Activated CD4-positive, alpha-beta T cell treated with anti-CD3 and anti-CD28 coated beads, Interleukin-2, Interleukin-4, amounts not matched to agents 100 ng/mL and 50 ng/mL, durations not matched to agents 16 hours and 8 hours (primary cell): Measurements from ENCODE around the gene SSH3.

Experiments
- DNase-seq: peaks from one replicate; pipeline ENCODE4 v3.0.0-alpha.2; 2020; ENCODE audit warnings: low spot score

Gene SSH3

DNA sequence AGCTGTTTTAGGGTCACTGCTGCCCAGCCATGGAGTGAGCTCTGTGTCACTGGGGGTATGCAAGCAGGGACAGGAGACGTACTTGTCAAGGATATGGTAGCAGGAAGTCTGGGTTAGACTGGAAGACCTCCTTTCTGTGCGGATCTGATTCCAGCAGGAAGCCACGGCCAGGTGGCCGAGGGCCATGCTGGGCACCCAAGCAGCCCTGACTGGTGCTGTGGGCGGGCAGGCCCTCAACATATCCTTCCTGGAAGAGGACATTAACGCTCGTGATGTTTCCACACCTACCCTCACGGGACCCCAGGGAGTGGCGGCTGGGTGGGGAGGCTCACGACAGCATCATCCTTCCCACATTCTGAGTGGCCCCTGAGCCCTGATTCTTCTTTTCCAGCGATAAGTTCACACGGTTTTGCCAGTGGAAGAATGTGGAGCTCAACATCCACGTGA, 23.0 kb upstream of the SSH3 start:
- DNase-seq: no peak

DNA sequence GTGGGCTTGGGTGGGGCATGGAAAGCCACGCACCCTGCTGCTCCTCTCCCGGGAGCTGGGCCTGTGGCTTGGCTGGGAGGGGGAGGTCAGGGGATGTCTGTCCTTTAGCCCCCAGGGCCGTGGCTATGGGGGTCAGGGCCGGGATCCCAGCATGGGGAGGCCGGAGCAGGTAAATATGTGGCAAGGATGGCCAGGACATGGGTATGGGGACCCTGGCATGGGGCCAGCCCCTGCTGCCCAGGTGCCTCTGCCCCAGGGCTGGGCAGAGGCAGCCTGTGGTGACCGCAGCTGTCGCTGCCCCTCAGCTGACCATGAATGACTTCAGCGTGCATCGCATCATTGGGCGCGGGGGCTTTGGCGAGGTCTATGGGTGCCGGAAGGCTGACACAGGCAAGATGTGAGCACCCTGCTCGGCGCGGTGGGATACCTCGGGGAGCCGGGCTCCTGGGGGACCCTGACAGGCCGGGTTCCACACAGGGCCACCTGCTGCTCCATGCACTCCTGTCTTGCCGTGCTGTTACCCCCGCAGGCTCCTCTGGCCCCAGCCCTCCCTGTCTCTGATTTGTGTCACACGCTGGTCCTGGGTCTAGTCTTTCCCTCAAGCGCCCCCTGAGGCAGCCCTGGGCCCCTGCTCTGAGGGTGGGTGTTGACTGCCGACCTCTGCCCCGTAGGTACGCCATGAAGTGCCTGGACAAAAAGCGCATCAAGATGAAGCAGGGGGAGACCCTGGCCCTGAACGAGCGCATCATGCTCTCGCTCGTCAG, 22.4 kb upstream of the SSH3 start:
- no peak for DNase-seq

DNA sequence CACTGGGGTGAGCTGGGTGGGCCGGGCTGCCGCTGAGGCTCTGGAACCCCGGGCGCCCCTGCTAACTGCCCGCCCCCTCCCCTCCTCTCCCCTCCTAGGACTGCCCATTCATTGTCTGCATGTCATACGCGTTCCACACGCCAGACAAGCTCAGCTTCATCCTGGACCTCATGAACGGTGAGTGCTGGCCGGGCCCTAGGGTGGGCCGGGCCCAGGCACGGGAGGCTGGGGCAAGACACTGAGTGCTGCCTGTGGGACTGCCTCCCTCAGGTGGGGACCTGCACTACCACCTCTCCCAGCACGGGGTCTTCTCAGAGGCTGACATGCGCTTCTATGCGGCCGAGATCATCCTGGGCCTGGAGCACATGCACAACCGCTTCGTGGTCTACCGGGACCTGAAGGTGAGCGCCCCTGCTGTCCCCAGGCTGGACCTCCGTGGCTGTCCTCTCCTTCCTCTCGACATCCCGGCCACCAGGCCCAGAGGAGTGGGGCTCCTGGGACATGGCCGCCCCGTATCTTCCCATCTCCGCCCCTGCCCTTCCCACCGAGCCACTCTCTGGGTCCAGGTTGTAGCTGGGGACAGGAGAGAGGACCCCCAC, 21.7 kb upstream of the SSH3 start:
- no peak for DNase-seq

DNA sequence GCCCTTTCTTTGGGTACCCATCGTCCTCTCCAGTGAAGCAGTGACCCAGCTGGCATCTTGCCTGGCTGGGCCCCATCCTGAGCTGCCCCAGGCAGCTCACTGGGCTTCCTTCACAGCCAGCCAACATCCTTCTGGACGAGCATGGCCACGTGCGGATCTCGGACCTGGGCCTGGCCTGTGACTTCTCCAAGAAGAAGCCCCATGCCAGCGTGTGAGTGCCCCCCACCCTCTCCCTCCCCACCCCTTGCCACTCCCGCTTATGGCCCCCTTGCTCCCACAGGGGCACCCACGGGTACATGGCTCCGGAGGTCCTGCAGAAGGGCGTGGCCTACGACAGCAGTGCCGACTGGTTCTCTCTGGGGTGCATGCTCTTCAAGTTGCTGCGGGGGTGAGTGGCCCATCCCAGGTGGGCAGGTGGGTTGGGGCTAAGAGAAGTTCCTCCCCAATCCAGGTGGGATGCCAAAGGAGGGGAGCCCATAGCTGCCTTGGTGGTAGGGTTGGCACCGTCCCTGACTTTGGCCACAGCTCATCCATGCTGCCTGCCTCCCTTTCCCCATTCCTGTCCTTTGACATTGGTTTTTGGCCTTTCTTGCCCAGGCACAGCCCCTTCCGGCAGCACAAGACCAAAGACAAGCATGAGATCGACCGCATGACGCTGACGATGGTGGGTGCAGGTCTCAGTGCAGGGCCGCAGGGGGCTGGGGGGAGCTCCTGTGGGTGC, 21.0 kb upstream of the SSH3 start:
- DNase-seq: no peak

DNA sequence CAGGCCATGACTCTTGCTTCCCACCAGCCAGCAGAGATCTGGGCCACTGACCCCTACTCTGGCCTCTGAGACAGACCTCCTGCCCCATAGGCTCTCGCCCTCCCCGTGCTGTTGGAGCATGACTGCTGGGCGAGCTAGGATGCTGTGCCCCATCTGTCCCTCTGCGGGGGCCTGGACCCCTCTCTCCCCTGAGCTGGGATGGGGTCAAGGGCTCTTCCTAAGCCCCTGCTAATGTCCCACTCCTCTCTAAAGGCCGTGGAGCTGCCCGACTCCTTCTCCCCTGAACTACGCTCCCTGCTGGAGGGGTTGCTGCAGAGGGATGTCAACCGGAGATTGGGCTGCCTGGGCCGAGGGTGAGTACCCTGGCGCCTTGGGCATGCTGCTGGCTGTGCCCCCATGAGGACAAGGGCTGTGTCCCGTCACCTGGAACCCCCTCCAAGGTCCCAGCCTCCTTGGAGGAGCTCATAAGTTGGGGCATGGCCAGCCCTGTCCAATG, 20.4 kb upstream of the SSH3 start:
- no peak for DNase-seq

DNA sequence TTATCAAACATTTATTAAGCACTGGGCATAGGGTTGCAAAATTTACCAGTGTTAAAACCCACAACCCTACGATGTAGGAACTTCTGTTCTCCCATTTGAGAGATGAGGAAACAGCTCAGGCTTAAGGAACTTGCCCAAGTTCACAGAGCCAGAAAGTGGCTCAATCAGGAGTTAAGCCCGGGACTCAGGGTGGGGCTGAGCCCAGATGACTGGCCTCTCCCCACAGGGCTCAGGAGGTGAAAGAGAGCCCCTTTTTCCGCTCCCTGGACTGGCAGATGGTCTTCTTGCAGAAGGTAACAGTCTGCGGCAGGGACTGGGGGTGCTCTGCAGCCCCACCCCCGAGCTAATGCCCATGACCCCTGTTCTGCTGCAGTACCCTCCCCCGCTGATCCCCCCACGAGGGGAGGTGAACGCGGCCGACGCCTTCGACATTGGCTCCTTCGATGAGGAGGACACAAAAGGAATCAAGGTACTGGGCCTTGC, 19.8 kb upstream of the SSH3 start:
- DNase-seq: no peak

DNA sequence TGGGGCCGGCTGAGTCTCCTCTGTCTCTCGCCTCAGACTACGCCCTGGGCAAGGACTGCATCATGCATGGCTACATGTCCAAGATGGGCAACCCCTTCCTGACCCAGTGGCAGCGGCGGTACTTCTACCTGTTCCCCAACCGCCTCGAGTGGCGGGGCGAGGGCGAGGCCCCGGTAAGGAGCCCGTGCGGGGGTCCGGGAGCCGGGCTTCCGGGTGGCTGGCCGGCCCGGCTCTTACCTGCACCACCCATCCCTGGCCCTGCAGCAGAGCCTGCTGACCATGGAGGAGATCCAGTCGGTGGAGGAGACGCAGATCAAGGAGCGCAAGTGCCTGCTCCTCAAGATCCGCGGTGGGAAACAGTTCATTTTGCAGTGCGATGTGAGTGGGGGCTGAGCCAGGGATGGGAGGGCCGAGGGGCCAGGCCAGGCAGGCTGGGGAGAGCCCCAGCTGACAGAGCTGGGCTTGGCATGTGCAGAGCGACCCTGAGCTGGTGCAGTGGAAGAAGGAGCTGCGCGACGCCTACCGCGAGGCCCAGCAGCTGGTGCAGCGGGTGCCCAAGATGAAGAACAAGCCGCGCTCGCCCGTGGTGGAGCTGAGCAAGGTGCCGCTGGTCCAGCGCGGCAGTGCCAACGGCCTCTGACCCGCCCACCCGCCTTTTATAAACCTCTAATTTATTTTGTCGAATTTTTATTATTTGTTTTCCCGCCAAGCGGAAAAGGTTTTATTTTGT, 18.4 kb upstream of the SSH3 start:
- DNase-seq: no peak

DNA sequence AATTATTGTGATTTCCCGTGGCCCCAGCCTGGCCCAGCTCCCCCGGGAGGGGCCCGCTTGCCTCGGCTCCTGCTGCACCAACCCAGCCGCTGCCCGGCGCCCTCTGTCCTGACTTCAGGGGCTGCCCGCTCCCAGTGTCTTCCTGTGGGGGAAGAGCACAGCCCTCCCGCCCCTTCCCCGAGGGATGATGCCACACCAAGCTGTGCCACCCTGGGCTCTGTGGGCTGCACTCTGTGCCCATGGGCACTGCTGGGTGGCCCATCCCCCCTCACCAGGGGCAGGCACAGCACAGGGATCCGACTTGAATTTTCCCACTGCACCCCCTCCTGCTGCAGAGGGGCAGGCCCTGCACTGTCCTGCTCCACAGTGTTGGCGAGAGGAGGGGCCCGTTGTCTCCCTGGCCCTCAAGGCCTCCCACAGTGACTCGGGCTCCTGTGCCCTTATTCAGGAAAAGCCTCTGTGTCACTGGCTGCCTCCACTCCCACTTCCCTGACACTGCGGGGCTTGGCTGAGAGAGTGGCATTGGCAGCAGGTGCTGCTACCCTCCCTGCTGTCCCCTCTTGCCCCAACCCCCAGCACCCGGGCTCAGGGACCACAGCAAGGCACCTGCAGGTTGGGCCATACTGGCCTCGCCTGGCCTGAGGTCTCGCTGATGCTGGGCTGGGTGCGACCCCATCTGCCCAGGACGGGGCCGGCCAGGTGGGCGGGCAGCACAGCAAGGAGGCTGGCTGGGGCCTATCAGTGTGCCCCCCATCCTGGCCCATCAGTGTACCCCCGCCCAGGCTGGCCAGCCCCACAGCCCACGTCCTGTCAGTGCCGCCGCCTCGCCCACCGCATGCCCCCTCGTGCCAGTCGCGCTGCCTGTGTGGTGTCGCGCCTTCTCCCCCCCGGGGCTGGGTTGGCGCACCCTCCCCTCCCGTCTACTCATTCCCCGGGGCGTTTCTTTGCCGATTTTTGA, 17.5 kb upstream of the SSH3 start:
- DNase-seq: no peak

DNA sequence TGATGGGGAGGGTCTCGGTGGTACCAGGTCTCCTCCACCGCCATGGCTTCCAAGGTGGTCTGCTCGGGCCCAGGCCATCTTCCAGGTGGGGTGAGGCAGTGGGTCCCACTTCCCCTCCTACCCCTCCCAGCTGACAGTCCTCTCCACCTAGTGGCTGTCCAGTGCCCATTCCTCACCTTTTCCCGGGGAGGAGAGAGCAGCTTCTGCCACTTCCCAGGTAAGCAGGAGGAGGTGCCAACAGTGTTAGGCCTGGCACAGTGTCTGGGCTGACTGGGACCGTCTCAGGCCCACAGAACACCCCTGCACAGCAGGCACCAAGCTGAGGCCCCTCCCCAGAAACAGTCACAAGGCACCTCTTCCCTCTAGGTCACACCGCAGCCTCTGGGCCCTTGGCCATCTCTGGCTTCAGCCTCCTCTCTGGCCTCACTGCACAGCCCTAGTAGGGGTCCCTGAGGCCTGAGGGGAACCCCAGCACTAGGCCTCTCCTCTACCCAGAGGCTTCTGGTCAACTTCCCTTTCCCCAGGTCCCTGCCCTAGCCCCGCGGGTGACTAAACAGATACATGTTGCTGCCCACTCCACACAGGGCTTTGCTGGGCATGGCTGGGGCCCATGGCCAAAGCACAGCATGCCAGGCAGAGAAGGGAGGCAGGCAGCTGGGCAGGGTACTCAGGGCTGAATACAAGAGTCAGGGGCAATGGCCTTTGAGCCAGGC, 16.6 kb upstream of the SSH3 start:
- no peak for DNase-seq

DNA sequence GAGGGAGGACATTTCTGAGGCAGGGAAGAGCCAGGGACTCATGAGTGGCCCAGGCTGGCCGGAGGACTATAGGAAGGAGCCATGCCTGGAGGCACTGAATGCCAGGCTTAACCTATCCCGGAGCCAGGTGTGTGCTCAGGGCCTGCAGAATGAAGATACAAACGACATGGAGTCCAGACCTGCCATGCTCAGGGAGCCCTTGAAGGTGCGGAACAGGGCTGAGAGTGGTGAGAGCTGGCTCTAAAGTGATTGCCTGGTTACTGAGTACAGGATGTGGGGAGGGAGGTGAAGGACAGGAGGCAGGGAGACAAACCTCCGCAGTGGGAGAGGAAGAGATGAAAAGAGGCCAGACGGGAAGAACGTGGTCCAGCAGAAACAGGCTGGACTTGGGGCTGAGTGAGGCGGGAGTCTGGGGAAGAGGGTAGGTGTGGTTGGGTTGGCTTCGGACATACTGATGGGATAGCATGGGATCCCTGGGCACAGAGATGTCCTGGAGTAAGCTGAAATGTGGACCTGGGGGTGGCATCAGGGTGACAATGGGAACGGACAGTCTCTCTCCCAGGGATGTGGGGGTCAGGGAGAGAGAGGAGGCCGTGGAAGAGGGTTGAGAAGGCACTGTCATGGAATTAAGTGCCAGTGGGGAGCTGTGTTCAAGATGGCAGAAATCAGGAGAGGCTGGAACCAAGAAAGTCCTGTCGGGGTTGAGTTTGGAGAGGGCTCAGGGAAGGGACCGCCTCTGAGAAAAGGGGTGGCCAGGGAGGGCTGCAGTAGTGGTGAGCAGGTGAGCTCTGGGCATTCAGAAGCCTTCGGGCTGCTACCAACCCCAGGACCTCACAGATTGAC, 15.8 kb upstream of the SSH3 start:
- peak; percentile 57 for DNase-seq

DNA sequence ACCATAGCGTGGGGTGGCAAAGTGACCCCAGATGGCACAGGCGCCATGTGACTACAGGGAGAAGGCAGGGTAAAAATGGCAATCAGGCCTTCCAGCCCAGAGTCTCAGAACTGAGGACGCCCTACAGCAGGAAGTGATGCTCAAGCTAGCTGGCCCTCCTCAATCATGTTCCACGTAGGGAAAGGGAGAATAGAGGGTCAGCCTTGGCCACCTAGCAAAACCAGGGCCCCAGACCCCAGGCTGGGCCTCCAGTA, 15.2 kb upstream of the SSH3 start:
- DNase-seq: no peak

DNA sequence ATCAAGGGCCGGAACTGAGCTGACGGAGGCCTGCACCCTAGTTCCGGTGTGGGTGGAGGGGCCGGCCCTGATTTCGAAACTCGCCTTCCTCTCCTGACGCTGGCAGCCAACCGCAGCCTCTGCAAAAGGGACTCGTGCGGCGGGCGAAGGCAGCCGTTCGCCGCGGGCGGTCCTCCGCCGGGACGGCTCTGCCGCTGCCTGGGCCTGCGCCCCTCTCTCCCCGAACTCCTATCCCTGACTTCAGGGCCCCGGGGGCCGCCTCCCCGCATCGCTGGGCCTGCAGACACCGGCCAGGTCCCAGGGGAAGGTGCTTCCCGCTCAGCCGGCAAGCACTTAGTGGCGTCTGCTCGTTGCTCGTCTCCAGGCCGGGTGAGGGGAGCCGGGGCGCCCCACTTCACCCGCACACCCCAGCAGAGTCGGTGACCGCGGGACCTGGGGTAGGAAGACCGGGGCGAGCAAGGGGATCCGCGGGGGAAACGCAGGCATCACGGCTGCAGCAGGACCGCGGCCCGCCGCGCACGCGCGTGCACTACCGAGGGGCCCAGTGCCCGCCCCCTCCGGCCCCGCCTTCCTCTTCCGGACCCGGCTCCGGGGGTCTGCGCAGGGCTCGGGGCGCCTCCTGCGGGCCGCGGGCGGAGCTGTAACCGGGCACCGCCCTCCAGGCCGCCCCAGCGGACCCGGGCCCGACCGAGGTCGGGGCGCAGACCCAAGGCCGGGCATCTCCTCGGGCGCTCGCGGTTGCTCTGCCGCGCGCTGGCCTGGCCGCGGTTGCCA, 14.7 kb upstream of the SSH3 start:
- peak; percentile 94 for DNase-seq

DNA sequence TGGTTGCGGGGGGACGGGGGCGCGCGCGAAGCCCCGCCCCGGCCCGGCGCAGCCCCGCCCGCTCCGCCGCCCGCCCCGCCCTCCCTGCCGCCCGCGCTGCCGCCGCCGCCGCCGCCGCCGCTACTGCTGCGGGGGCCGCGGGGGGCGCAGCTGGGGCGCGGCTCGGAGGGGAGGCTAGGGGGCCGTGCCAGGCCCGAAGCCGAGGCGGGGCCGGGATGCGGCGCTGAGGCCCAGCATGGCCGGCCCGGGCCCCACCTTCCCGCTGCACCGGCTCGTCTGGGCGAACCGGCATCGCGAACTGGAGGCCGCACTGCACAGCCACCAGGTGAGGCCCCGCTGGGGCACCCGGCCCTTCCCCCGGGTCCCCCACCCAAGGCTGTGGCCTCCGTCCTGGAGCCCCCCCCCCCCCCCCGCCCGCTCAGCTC, 14.1 kb upstream of the SSH3 start, which contains the start of gene ANKRD13D:
ANKRD13D (plus strand) TSS at position 78 of the 425 bp plus-strand sequence; CDS start at position 236, 158 bp downstream.
- DNase-seq: peak; percentile 41

DNA sequence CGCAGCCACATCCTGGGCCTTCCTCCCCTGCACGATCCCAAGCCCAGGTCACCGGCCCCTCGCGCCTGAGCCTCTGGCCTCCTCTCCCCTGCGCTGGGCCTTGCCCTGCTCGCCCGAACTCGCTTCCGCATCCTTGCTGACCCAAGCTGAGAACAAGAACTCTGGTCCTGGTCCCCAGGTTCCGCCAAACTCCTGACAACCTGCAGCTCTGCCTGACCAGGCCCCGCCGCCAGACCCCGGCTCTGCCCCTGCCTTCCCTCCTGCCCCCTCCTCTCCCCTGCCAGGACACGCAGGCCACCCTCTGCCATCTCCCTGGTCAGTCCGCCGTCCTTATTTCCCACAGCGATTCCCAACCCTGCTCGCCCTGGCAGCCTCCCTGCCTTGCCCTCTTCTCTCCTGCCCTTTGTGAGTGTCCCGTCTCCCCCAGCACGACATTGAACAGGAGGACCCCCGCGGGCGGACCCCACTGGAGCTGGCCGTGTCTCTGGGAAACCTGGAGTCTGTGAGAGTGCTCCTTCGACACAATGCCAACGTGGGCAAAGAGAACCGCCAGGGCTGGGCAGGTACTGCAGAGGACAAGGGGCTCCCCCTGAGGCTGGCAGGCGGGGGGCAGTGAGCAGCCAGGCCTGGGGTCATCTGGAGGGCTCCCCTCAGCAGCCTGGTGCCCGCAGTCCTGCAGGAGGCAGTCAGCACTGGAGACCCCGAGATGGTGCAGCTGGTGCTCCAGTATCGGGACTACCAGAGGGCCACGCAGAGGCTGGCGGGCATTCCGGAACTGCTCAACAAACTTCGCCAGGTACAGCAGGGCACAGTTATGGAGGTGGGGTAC, 13.5 kb upstream of the SSH3 start:
- no peak for DNase-seq

DNA sequence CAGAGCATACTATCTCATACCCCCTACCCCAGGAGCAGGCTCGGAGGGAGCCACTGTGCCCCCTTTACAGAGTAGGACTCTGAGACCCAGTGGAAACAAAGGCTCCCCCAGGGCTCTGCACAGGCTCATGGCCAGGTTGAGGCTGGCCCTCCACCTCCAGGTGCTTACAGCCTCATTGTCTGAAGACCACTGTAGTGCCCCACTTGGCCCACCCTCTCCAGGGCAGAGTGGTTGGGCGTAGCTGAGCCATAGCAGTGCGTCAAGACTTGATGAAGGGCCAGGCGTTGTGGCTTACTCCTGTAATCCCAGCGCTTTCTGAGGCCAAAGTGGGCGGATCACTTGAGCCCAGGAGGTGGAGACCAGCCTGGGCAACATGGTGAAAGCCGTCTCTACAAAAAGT, 12.5 kb upstream of the SSH3 start:
- DNase-seq: no peak

DNA sequence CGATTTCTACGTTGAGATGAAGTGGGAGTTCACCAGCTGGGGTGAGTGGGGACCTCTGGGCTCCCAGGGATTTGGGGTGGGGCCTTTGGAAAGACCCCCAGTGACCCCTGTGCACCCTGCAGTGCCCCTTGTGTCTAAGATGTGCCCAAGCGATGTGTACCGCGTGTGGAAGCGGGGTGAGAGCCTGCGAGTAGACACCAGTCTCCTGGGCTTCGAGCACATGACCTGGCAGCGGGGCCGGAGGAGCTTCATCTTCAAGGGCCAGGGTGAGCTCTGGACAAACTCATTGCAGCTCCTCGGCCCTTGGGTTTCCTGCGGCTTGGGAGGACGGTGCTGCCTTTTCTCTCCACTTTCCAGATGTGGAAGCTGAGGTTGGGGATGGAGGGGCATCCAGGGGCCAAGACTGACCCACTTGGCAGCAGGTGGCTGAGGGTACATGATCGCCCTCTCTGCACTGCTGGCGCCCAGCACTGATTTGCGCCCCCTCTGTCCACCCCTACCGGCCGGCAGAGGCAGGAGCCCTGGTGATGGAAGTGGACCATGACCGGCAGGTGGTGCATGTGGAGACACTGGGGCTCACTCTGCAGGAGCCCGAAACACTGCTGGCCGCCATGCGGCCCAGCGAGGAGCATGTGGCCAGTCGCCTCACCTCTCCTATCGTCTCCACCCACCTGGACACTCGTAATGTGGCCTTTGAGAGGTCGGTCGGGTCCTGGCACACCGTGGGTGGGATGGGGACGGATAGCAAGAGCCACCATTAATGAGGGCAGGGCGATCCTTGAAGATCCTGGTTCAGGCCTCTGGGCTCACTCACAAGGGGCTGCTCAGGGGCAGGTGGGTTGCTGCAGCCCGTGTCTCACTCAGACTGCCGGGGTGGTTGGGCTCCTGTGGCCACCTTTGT, 11.6 kb upstream of the SSH3 start:
- no peak for DNase-seq

DNA sequence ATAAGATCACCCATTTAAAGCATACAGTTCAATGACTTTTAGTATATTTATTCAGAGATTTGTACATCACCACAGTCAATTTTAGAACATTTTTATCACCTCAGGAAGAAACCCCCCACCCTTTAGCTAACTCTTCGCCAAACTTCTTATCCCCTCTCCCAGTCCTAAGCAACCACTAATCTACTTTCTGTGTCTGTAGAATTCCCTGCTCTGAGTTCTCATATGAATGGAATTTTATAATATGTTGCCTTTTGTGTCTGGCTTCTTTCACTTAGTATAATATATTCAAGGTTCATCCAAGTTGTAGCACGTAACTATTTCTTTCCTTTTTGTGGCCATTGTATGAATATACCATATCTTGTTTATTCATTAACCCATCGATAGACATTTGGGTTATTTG, 10.7 kb upstream of the SSH3 start:
- DNase-seq: no peak
